ENCODE data around the gene UACA. TPM values are rescaled to one million over a fixed set of nuclear protein-coding genes. Genes with fewer than 3 reads are reported as not detected.

The UACA gene
- total and polyA plus RNA-seq, 2 of the 8 experiments (the other 6 are each of a cell fraction or from before 2014, with no cell fraction given): 28.6 to 38.9 TPM

DNA sequence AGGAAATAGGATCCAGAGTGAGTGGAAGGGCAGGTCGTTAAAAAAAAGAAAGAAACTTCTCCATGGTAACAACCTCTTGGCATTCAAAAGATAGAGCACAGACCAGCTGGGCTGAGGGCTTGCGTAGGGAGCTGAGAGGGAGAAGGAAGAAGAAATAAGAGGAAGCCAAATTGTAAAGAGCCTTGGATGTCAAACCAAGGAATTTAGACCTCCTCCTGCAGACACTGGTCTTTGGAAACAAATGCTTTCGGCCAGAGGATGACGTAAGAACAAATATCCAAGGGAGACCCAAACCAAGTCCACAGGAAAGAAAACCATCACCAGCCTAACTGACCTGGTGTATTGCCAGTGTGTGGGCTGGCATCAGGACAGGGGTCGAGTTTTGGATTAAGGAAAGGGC is 155.2 kb downstream of the UACA start (continued):
- TF ChIP-seq CTCF (IDR thresholded peaks at IDR 0.05; ENCODE audit: control extremely low read depth in 1 of 3, insufficient read depth in 1 of 3, low read depth in 1 of 3, low read length in 3 of 3): no peak
- no peak for TF ChIP-seq CHD2 (IDR thresholded peaks at IDR 0.05; ENCODE audit: low read length)
- TF ChIP-seq KDM4A (IDR thresholded peaks at IDR 0.05; ENCODE audit: low read depth, low read length, severe bottlenecking): no peak
